Renal pelvis (tissue), 4 donors: ENCODE measurements around the gene STYXL1. TPM values are rescaled to one million over a fixed set of nuclear protein-coding genes. Genes with fewer than 3 reads are reported as not detected.

ENCODE experiments used
- DNase-seq: peaks from one replicate; pipeline ENCODE4 v3.0.0-alpha.2; 2013
- polyA plus RNA-seq, 3 donors: library from polyadenylated mRNA; unstranded; fragments of 120-200 nt; gene quantifications; one replicate each; pipeline ENCODE4 v1.2.1, GENCODE V29; 2013; ENCODE audit not compliant: insufficient read length in 3 of 3

STYXL1 gene
- polyA plus RNA-seq, 3 donors: 40.4 to 62.2 (median 46.1) TPM

DNA sequence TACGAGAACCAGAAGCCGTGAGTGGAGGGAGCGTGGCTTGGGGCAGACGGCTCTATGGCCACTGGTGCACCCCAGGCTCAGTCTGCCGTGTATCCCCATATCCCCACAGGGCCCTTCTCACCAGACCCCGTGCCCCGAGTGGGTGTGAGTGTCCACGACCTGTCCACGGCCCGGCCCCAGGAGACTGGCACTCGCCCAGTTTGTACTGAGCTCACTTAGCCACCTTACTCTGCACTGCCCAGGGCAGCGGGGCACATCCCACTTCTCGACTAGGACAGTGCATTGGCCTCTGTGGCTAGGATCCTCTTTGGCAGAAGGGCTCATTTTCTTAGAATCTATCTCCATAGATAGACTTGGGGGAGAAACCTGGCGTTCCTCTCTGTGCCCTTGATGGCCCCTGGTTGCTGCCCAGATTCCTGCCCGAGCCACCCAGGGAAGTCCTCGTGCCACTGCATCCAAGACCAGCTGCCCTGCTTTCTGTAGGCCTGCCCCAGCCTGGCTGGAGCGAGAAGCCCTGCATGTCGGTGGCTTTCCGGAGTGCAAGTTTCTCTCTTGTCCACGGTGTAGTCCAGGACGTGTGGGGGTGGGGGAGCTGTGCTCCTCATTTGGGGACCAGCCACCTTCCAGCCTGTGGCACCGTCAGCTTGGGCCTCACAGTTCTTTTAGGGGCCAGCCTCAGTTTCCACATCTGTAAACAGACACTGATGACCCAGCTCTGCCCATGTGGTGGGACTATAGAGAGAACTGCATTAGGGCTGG lies 65.3 kb downstream of the STYXL1 start:
- no peak for DNase-seq

DNA sequence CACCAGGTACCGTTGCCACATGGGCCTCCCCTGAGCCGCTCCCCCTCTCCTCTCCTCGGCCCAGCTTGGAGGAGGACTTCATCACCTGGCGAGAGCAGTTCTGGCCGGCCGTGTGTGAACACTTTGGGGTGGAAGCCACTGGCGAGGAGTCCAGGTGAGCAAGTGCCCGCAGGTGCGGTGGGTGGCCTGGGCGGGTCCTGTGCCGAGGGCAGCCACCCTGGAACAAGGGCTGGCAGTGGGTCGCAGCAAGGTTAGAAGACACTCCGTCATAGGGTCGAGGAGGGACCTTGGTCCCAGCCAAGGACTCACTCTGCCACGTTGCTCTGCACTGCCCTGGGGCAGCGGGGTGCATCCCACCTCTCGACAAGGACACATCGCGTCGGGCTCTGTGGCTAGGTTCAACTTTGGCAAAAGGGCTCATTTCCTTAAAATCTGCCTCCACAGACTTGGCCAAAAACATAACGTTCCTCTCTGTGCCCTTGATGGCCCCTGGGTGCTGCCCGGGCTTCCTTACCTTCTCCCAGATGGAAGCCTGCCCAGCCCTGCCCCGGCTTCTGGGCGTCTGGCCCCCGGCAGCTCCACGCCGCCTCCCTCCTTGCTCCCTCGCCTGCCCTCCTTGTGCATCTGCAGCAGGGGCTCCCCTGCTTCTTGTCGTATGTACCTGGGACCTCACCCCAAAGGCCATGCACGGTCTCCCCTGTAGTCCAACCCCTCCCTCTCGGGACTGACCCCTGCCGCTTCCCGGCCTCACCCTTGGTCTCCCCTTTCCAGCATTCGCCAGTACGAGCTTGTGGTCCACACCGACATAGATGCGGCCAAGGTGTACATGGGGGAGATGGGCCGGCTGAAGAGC lies 66.1 kb downstream of the STYXL1 start:
- DNase-seq: no peak

DNA sequence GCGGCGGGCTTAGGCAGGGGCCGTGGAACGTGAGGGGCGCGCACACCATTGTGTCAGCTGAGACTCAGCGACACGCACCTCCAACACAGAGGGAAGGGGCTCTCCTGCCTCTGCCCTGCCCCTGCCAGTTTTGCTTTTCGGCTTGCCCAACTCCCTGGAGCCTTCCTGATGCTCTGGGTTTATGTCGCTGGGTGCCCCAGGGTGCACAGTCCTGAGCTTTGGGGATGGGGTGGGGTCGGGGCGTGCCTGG lies 66.7 kb downstream of the STYXL1 start:
- DNase-seq: no peak

DNA sequence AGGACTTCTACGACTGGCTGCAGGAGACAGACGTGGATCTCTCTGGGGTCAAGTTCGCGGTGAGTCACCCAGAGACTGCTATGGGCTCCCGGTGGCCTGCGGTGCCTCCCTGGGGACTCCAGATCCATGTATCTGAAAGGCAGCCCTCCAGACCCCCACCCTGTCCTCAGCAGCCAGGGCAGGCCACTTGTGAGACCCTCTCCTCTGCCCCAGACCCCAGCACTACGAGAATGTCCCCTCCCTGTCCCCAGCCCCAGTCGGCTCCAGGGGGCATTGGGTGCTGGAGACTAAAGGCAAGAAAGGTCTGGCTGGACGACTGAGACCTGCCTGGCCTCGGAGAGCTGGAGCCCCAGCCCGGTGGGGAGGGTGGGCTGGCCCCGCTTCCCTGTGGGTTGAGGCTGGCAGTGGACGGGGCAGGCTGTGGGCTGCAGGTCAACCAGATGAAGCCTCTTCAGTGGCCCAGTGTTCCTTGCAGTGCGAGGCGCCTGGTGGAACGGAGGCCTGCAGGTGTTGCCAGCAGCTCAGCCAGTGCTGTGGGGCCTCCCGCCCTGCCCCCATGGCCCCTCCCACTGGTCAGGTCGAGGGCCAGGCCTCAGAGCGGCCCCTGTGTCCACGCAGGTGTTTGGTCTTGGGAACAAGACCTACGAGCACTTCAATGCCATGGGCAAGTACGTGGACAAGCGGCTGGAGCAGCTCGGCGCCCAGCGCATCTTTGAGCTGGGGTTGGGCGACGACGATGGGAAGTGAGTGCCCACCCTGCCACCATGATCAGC lies 67.2 kb downstream of the STYXL1 start:
- DNase-seq: no peak

DNA sequence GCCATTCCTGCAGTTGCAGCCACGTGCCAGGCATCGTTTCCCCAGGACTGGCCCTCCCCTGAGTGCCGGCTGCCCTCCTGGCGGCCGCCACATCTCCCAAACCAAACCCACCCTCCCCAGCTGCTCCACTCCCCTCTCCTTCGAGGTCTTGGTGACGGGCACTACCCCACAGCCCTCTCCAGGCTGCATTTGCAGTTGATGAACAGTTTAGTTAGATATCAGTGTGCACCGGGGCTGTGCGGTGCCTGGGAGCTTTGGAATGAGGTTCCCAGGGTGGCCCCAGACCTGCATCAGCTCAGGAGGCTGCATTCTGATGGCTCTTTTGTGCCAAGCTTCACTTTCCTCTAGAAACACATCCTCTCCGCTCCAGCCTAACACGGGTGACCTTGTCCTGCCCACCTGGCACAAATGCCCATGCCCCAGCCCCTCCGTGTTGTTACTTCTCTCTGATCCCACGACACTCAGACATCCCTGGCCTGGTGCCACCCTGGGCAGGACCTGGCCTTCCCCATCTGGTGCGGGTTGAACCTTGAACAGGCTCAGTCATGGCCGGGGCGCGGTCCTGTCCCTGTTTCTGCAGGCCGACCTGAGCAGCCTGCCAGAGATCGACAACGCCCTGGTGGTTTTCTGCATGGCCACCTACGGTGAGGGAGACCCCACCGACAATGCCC lies 67.9 kb downstream of the STYXL1 start:
- DNase-seq: no peak

DNA sequence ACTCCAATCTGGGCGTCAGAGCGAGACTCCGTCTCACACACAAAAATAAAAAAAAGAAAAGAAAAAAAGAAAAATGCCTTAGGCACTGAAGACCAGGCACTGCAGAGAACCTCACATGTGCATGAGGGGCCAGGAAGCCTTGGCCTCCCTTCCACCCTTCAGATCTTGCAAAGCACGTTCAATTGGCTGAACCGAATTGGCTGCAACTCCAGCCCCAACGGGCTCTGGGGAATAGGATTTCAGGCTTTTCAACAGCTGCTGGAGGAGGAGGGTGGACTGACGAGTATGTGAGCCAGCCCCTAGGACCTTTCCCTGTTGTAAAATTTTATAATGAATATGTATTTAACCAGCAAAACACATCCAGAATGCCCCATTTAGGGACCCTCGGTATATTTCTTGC lies 70.1 kb downstream of the STYXL1 start:
- DNase-seq: no peak

DNA sequence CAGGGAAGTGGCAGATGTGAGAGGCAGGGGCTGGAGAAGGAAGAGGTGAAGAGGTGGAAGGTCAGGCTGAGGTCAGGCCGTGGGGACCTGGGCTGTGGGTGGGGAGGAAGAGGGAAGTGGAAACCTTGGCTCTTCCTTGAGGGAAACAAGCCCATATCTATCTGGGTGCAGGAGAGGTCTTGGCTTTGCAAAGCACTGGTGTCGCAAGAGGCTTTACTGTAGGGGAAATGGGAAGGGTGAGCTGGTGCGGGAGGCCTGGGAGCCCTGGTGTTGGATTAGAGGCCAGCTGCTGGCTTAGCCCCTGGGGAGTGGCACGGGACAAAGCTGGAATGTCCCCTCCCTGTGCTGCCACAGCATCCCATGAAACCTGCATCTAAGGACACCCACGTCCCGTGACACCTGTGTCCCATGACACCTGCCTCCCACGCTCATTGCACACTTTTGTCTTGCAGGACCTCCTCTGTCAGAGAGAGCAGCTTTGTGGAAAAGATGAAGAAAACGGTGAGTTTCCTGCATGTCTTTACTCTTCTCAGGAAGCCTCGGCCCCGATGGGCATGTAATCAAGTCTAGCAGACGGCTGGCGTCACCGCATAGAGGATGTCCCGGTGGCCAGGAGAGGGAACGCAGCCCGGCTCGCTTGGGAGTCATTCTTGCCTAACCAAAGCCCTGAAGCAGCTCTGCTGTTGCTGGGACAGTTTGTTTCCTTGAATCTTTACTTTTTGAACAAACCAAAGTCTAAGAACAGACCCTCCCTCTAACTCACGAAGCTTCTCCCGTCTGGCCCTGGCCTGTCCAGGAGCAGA lies 75.6 kb downstream of the STYXL1 start:
- DNase-seq: no peak

DNA sequence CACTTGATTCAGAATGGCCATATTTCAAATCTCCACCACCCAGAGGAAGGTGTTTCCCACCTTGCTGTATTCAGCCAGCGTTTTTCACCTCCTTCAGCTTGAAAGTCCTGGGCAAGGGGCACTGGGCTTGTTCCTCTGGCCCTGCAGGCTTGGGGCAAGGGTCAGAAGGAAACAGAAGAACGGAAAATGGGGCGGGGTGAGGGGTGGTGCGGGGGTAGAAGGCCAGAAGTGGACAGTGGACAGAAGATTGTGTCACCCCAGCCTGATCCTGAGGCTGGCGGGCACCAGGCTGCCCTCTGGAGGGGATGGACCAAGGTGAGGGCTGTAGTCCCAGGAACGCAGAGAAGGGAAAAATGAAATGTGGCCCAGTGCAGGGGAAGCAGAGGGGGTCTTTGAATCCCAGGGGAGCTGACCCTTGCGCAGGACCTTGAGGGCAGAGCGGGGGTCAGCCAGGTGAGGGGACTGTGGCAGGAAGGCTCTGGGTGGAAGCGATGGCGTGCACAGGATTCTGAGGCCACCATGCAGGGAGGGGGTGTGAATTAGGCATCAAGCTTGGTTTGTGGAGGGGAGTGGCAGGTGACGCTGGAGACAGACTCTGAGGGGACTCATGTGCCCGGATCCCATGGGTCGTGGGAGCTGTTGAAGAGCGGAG lies 76.4 kb downstream of the STYXL1 start:
- no peak for DNase-seq

DNA sequence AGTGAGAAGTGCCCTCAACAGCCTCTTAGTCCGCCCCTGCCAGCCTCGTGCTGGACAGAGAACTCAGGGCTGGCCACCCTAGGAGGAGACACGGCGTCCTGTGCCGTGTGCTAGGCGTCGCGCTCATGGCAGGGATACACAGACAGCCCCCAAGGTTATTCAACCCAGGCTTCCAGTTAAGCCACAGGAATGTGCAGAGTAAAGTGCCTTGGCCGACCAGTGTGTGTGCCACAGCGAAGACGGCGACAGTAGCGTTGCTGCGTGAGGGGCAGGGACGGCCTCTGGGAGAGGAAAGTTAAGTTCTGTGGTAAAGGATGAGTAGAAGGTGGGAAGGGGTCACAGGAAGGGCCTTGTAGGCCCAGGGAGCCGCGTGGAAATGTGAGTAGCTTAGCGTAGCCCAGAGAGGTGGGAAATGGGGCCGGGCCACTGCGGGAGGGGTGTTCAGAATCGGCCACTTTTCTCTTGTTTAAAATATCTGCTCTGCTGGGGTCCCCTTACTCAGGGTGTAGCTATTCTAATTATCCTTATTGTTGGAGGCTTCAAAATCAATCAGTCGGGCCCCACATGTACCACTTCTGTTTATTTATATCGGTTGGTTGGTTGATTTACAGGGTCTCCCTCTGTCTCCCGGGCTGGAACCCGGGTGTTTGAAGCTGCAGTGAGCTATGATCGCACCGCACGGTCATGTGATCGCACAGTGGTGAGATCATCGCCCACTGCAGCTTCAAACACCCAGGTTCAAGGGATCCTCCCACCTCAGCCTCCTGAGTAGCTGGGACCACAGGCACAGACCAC lies 77.9 kb downstream of the STYXL1 start:
- no peak for DNase-seq

DNA sequence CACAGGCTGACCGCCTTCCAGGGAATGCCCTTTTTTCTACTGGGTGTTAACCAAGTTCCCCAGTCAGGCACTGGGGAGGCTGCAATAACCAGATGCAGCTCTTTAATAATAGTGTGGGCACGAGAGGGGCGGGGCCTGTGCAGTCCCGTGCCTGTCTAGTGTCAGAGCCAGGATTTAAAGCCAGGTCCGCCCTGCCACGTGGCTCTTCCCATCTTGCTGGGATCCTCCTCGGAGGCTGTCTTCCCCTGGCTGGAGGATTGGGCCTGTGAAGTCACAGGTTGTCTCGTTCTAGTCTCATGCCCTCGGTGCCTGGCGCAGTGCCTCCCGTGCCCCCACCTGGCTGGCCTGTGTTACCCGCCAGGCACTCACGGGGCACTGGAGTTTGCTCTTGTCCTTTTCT lies 78.6 kb downstream of the STYXL1 start:
- no peak for DNase-seq

DNA sequence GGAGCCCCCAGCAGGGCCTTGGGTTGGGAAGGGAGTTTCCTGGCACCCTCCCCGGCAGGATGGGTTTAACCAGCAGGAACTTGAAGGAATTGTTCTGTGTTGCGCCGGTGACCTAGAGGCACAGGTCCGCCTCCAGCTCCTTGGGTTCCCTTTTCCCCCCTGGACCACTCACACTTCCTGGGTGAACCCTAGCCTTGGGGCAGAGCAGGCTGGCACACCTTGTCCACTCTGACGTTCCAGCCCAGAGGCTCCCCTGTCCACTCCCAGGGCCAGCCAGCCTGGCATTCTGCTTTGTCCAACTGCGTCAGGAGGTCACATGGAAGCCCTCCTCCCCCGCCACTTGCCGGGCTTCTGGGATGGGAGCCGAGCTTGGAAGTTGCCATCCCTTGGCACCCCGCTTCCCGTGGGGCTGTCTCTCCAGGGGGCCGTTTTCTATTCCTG lies 79.2 kb downstream of the STYXL1 start:
- DNase-seq: no peak

DNA sequence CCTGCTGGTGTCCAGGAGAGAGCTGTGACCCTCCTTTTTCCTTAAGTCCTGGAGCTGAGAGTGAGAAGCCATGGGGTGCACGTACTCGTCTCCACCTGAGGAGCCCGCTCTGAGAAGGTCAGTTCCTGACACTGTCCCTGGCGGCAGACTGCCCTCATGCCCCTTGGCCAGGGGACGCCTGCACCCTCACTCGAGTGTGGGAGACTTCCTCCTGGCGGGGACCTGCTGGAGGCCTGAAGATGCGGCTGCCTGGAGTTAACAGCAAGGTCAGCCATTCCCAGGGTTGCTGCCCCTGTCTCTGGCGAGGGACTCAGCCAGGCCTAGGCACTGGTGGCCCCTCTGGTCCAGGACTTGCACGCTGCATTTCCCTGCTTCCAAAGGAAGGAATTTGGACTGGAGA lies 79.8 kb downstream of the STYXL1 start:
- no peak for DNase-seq

DNA sequence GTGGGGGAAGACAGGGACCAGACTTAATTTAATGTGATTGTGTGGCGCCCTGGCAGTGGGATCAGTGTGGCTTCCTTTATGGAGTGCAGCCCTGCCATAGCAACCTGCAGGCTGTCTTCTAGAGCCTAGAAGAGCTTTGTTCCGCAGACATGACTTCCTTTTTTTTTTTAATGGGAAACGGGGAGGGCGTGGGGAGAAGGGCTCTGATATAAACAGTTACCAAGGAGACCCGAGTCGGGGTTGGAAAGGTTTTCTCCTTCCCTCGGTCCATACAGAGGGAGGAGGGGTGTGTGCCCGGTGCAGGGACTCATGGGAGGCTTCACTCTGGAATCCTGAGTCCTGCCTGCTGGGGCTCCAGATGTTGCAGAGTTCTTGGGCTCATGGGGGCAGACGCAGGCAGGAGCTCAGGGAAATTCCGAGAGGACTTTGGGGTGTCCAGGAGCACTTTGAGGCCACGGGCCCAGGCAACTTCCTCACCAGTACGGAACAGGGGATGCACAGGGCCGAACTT lies 80.3 kb downstream of the STYXL1 start:
- DNase-seq: peak; percentile 82

DNA sequence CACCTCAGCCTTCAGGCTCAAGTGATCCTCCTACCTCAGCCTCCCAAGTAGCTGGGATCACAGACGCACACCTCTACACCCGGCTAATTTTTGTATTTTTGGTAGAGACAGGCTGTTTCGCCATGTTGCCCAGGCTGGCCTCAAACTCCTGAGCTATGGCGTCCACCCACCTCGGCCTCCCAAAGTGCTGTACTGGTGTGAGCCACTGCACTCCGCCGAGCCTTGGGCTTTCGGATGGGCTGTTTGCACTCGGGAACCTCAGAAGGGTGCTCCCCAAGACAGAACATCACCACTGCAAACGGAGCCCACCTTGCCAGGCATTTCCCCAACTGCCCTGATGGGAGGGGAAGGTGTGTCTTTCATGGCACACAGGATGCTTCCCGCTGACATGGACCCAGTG lies 80.7 kb downstream of the STYXL1 start:
- DNase-seq: no peak

DNA sequence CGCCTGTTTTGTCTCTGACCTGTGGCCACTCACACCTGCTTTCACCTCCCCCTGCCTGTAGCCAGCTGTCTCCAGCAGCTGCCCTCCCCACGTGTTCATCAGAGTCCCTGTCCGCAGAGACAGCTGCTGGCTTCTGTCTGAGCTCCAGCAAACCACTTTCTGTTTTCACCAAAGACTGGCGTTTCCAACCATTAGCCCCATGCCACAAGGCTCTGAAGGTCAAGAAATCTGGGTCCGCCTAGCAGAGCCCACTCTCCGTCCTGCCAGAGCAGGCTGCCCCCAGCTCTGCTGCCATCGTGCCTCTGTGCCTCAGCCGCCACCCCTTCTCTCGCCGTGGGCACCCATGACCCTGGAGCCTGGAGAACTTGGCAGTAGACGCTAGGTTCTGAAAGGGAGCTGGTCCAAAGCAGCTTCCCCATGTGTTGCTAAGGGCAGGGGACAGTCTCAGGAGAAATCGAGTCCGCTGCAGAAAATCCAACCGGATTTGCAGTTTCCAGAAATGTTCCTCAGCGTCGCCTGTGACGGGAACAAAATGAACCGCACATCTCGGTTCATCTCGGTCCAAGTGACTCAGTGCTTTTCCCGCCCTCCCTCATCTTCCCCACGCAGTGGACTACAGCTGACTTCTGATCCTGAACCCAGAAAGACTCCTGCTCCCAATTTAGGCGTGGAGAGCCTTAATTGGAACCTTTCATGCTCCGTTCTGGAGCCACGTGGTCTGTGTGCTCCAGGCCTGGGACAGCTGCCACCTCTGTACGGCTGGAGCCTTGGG lies 81.4 kb downstream of the STYXL1 start:
- DNase-seq: no peak

DNA sequence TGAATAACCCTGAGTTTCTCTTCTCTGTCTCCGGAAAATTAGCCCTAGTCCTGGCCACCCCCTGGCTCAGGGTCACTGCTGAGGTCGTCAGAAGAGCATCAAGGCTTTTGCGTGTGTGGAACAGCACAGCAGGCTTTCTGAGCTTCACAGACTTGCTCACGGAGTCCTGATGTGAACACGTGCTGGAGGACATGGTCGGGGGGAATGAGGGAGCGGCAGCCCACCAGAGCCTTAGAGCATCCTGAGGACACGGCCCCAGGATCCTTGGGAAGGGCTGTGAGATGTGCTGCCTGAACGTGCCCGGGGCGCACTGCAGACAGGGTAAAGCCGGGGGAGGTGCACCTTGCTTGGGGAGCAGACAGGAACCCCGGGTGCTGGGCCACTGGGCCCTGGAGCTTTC lies 82.2 kb downstream of the STYXL1 start:
- no peak for DNase-seq

DNA sequence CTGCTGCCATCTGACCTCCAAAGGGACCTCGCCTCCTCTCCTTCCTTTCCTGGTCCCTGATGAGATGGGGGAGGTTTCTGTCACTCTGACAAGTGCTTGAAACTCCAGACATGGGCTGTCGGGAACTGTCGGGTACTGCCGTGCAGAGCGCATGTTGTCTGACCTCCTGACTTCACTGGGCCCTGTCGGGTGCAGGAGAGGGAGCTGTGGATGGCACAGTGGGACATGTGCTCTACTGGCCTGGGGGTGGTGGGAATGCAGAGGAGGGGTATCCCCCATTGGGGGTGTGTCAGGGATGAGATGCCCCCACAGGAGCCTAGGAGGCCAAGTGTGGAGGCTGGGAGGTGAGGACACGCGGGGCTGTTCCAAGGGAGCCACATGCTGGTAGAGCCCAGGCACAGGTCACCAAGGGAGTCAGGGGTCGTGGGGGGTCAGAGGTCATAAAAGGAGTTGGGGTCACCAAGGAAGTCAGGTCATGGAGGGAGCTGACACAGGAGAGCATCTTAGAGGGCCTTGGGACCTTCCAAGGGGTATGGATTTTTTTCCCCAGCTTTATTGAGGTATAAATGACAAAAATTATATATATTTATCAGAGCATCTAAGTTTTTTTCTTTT lies 84.3 kb downstream of the STYXL1 start:
- DNase-seq: no peak

DNA sequence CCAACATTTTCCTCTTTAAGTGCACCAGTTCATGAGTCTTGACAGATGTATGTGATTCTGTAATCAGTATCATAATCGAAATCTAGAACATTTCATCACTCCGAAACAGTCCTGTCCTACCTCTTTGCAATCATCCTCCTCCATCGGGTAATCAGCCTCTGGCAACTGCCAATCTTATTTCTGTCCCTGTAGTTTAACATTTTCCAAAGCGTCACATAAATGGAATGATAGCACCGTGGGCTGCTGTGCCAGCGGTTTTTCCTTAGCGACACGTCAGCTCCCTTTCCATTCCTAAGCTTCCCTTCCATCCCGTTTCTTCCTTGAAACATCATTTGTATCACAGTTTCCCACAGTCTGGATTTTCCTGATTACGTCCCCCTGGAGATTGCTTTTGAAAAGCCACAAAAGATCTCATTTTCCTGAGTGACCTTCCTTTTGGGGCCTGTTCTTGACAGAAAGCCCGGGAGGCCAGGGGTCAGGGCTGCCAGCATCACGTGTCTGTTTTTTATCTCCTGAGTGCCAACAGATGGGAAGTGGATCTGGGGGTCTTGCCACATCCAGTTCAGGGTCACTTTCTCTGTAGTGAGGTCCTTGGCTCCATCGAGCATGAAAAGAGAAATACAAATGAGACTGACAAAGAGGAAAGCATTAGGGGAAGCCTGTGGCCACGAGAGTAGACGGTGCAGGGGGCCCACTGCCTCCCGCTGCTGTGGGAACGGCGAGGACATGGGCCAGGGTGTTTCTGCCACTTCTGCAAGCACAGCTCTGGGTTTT lies 85.0 kb downstream of the STYXL1 start:
- no peak for DNase-seq
